BE2C (cell line): ENCODE results near the gene DICER1.

Experiments used
- DNase-seq: peaks from one replicate; pipeline ENCODE4 v3.0.0-alpha.2; 2020
- H3K27me3 ChIP-seq: fragments of 250-450 bp; sonication (Bioruptor Pico); 2 replicates; pipeline ENCODE4 v1.5.1; 2020; ENCODE audit warnings: mild to moderate bottlenecking
- H3K36me3 ChIP-seq: fragments of 250-450 bp; sonication (Bioruptor Pico); 2 replicates; pipeline ENCODE4 v1.5.1; 2020; ENCODE audit warnings: mild to moderate bottlenecking
- H3K4me1 ChIP-seq: fragments of 250-450 bp; sonication (Bioruptor Pico); 2 replicates; pipeline ENCODE4 v1.5.1; 2020
- H3K4me3 ChIP-seq: 2 replicates; pipeline ENCODE4 v1.5.1; 2011; ENCODE audit warnings: low read depth, low read length
- H3K9me3 ChIP-seq: fragments of 250-450 bp; sonication (Bioruptor Pico); 2 replicates; pipeline ENCODE4 v1.5.1; 2020
- CTCF ChIP-seq: IDR thresholded peaks from 2 replicates; pipeline ENCODE4 v1.5.1; 2012; ENCODE audit warnings: mild to moderate bottlenecking, low read depth, low read length

The DICER1 gene

GRCh38 chr14:95110178-95110577 lies 47.2 kb downstream of the DICER1 start:
- H3K27me3 ChIP-seq: no peaks in the 10 kb centered on the region
- H3K4me1 ChIP-seq: no peaks in the 10 kb centered on the region
- H3K4me3 ChIP-seq: no peak overlapping the region
- no peaks in the 10 kb centered on the region for H3K9me3 ChIP-seq
- peaks cover 38% of the 10 kb centered on the region for H3K36me3 ChIP-seq
- TF ChIP-seq CTCF: no peak
- no peak for DNase-seq

GRCh38 chr14:95107711-95108110 lies 49.6 kb downstream of the DICER1 start:
- Histone ChIP-seq H3K4me1 (no peaks in the 10 kb centered on the region), H3K36me3 (peaks cover 56% of the 10 kb centered on the region), H3K4me3 (no peak overlapping the region), H3K9me3 (no peaks in the 10 kb centered on the region), H3K27me3 (no peaks in the 10 kb centered on the region)
- DNase-seq: no peak
- no peak for TF ChIP-seq CTCF

- peaks cover 63% of the 10 kb centered on the region for H3K36me3 ChIP-seq
- no peaks in the 10 kb centered on the region for H3K9me3 ChIP-seq
- H3K4me1 ChIP-seq: no peaks in the 10 kb centered on the region
- TF ChIP-seq CTCF: no peak
- H3K27me3 ChIP-seq: no peaks in the 10 kb centered on the region
- no peak overlapping the region for H3K4me3 ChIP-seq
- DNase-seq: no peak
Measured at GRCh38 chr14:95106971-95107370, 50.4 kb downstream of the DICER1 start.

GRCh38 chr14:95104911-95105310 lies 52.4 kb downstream of the DICER1 start:
- no peaks in the 10 kb centered on the region for H3K4me1 ChIP-seq
- H3K36me3 ChIP-seq: peaks cover 70% of the 10 kb centered on the region
- no peak overlapping the region for H3K4me3 ChIP-seq
- TF ChIP-seq CTCF: no peak
- no peaks in the 10 kb centered on the region for H3K9me3 ChIP-seq
- H3K27me3 ChIP-seq: no peaks in the 10 kb centered on the region
- DNase-seq: no peak

- no peaks in the 10 kb centered on the region for H3K9me3 ChIP-seq
- no peaks in the 10 kb centered on the region for H3K27me3 ChIP-seq
- no peaks in the 10 kb centered on the region for H3K4me1 ChIP-seq
- no peak for TF ChIP-seq CTCF
- H3K36me3 ChIP-seq: peaks cover 57% of the 10 kb centered on the region
- no peak overlapping the region for H3K4me3 ChIP-seq
- no peak for DNase-seq
Measured at GRCh38 chr14:95102680-95103044, 54.7 kb downstream of the DICER1 start.

GRCh38 chr14:95101736-95102679 lies 55.3 kb downstream of the DICER1 start:
- Histone ChIP-seq H3K27me3 (no peaks in the 10 kb centered on the region), H3K9me3 (no peaks in the 10 kb centered on the region), H3K36me3 (peaks cover 54% of the 10 kb centered on the region), H3K4me1 (no peaks in the 10 kb centered on the region), H3K4me3 (no peak overlapping the region)
- TF ChIP-seq CTCF: no peak
- DNase-seq: no peak
